HepG2 (cell line): Measurements from ENCODE around the gene ZNF511. TPM values are rescaled to one million over a fixed set of nuclear protein-coding genes. Genes with fewer than 3 reads are reported as not detected.

Experiments
- ARID3A ChIP-seq: IDR thresholded peaks from 2 replicates; pipeline ENCODE4 v1.6.1; 2012; ENCODE audit warnings: low read depth, low read length, improper control_type of control experiment
- ARID4A ChIP-seq: sonication (generic); formaldehyde crosslinking; IDR thresholded peaks from 2 replicates; pipeline ENCODE4 v1.5.0; 2020; ENCODE audit warnings: mild to moderate bottlenecking, missing genetic modification reagents, borderline replicate concordance
- CERS6 ChIP-seq: sonication (generic); formaldehyde crosslinking; IDR thresholded peaks from 2 replicates; pipeline ENCODE4 v1.5.0; 2020; ENCODE audit warnings: missing genetic modification reagents
- CHD4 ChIP-seq: fragments of 200-600 bp; sonication (generic); IDR thresholded peaks from 2 replicates; pipeline ENCODE4 v1.7.0; 2017; ENCODE audit warnings: mild to moderate bottlenecking, low read length, borderline replicate concordance
- HNRNPUL1 ChIP-seq: fragments of 200-400 bp; formaldehyde crosslinking; IDR thresholded peaks from 2 replicates; pipeline ENCODE4 v1.6.1; 2017; ENCODE audit warnings: low read depth, mild to moderate bottlenecking, low read length, moderate library complexity
- IRX3 ChIP-seq: sonication (generic); formaldehyde crosslinking; IDR thresholded peaks from 2 replicates; pipeline ENCODE4 v1.8.1; 2023; ENCODE audit warnings: mild to moderate bottlenecking, low read depth, missing genetic modification reagents, borderline replicate concordance
- PHF8 ChIP-seq: sonication (generic); formaldehyde crosslinking; IDR thresholded peaks from 2 replicates; pipeline ENCODE4 v1.5.0; 2020; ENCODE audit warnings: missing genetic modification reagents
- TFAP4 ChIP-seq: sonication (generic); IDR thresholded peaks from 2 replicates; pipeline ENCODE4 v1.6.1; 2016; ENCODE audit warnings: low read depth, borderline replicate concordance
- TMF1 ChIP-seq: sonication (generic); formaldehyde crosslinking; IDR thresholded peaks from 2 replicates; pipeline ENCODE4 v1.8.1; 2022; ENCODE audit warnings: low read depth, missing genetic modification reagents
- YEATS4 ChIP-seq: sonication (generic); formaldehyde crosslinking; IDR thresholded peaks from 2 replicates; pipeline ENCODE4 v1.4.0; 2020; ENCODE audit warnings: missing genetic modification reagents, borderline replicate concordance
- ZGPAT ChIP-seq: IDR thresholded peaks from 2 replicates; pipeline ENCODE4 v1.6.1; 2016; ENCODE audit warnings: mild to moderate bottlenecking
- ZMAT3 ChIP-seq: sonication (generic); formaldehyde crosslinking; conservative IDR thresholded peaks from 2 replicates; pipeline ENCODE4 v1.7.0; 2021; ENCODE audit warnings: missing genetic modification reagents
- ZNF12 ChIP-seq: sonication (generic); formaldehyde crosslinking; IDR thresholded peaks from 2 replicates; pipeline ENCODE4 v1.5.0; 2020; ENCODE audit warnings: missing genetic modification reagents
- ZNF354B ChIP-seq: sonication (generic); formaldehyde crosslinking; IDR thresholded peaks from 2 replicates; pipeline ENCODE4 v1.8.0; 2022; ENCODE audit warnings: mild to moderate bottlenecking, missing genetic modification reagents
- ZNF576 ChIP-seq: sonication (generic); formaldehyde crosslinking; IDR thresholded peaks from 2 replicates; pipeline ENCODE4 v1.4.0; 2020; ENCODE audit warnings: mild to moderate bottlenecking, missing genetic modification reagents
- ZUFSP ChIP-seq: sonication (generic); formaldehyde crosslinking; IDR thresholded peaks from 2 replicates; pipeline ENCODE4 v1.9.0; 2021; ENCODE audit warnings: missing genetic modification reagents, mild to moderate bottlenecking, borderline replicate concordance
- polyA plus RNA-seq, 8 experiments: library from polyadenylated mRNA; depleted of rRNA in 3 of 8; stranded (reverse) in 7 of 8; unstranded in 1 of 8; fragments of >200 nt; fragmentation: Illumina TruSeq in 4 of 8; extraction: Trizol in 4 of 8; gene quantifications; 2 replicates each; pipeline versions ENCODE4 v1.2.1 to v1.2.3, GENCODE V29; 2011 to 2016; ENCODE audit warnings: low read depth in 4 of 8, missing spikeins in 1 of 8, mixed read lengths in 1 of 8; ENCODE audit not compliant: insufficient read depth in 1 of 8
- total RNA-seq, 5 experiments: library from RNA; depleted of rRNA; stranded (reverse); fragments of >200 nt; fragmentation: Illumina TruSeq; extraction: Trizol; gene quantifications; 2 replicates each; pipeline ENCODE4 v1.2.3, GENCODE V29; 2016; ENCODE audit warnings: low read depth in 1 of 5

The ZNF511 gene
- total and polyA plus RNA-seq, 2 of the 13 experiments (the other 11 are each of a cell fraction or from before 2014, with no cell fraction given): 35.6 to 66.4 TPM

GRCh38 chr10:133308421-133309099 lies at the start of gene ZNF511, which contains the start of gene TUBGCP2 (continued):
- TF ChIP-seq ARID4A (CRISPR knock-in tag): peak; percentile 66
- no peak for TF ChIP-seq ZNF12
- TF ChIP-seq CERS6: no peak
- no peak for TF ChIP-seq CHD4
- TF ChIP-seq ZNF576 (CRISPR knock-in tag): no peak
- 0 out of 2 replicates have a peak, but pooled peaks have one; percentile 17 for TF ChIP-seq ZGPAT (CRISPR knock-in tag)
- no peak; the same call in 1 of the 2 replicates for TF ChIP-seq ZMAT3 (CRISPR knock-in tag)
- no peak for TF ChIP-seq HNRNPUL1
- peak; percentile 84 for TF ChIP-seq YEATS4 (CRISPR knock-in tag)
- no peak for TF ChIP-seq TMF1
- no peak for TF ChIP-seq ZUFSP (CRISPR knock-in tag)
- peak; percentile 80 for TF ChIP-seq PHF8 (CRISPR knock-in tag)
- TF ChIP-seq TFAP4: no peak
- TF ChIP-seq ARID3A: no peak
- TF ChIP-seq ZNF354B: no peak
- TF ChIP-seq IRX3 (CRISPR knock-in tag): 0 out of 2 replicates have a peak, but pooled peaks have one; percentile 28
